Keratinocyte (primary cell): ENCODE measurements around the gene HNRNPU.

Experiments
- EZH2 ChIP-seq: IDR thresholded peaks from one replicate; pipeline ENCODE4 v1.6.1; 2012; ENCODE audit warnings: inconsistent platforms, mild to moderate bottlenecking, low read length, moderate library complexity
- TF ChIP-seq, protein P1 (sequence below), 3 experiments: IDR thresholded peaks in 1 of 3; conservative IDR thresholded peaks in 1 of 3; optimal IDR thresholded peaks in 1 of 3; 2 replicates in 2 of 3; 3 replicates in 1 of 3; pipeline versions ENCODE3 to v1.5.1; 2011; ENCODE audit warnings: low read length in 3 of 3, mild to moderate bottlenecking in 3 of 3, moderate library complexity in 2 of 3, control low read depth in 1 of 3, inconsistent platforms in 1 of 3; ENCODE audit not compliant: insufficient read depth in 2 of 3; ENCODE audit errors: extremely low read depth in 1 of 3

GRCh38 chr1:244830639-244831038 is 33.7 kb downstream of the HNRNPU start:
- TF ChIP-seq, protein P1, sequence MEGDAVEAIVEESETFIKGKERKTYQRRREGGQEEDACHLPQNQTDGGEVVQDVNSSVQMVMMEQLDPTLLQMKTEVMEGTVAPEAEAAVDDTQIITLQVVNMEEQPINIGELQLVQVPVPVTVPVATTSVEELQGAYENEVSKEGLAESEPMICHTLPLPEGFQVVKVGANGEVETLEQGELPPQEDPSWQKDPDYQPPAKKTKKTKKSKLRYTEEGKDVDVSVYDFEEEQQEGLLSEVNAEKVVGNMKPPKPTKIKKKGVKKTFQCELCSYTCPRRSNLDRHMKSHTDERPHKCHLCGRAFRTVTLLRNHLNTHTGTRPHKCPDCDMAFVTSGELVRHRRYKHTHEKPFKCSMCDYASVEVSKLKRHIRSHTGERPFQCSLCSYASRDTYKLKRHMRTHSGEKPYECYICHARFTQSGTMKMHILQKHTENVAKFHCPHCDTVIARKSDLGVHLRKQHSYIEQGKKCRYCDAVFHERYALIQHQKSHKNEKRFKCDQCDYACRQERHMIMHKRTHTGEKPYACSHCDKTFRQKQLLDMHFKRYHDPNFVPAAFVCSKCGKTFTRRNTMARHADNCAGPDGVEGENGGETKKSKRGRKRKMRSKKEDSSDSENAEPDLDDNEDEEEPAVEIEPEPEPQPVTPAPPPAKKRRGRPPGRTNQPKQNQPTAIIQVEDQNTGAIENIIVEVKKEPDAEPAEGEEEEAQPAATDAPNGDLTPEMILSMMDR (optimal IDR thresholded peaks at IDR 0.05 in 1 of 3, IDR thresholded peaks at IDR 0.05 in 1 of 3, conservative IDR thresholded peaks at IDR 0.05 in 1 of 3; ENCODE audit: extremely low read depth in 1 of 3, insufficient read depth in 2 of 3, low read length in 3 of 3) = no peak
- TF ChIP-seq EZH2 = no peak
